ENCODE data around the gene FGF1. TPM values are rescaled to one million over a fixed set of nuclear protein-coding genes. Genes with fewer than 3 reads are reported as not detected.

The FGF1 gene
- total and polyA plus RNA-seq, 2 of the 4 experiments (the other 2 are of a cell fraction): 7.6 to 7.7 TPM

DNA sequence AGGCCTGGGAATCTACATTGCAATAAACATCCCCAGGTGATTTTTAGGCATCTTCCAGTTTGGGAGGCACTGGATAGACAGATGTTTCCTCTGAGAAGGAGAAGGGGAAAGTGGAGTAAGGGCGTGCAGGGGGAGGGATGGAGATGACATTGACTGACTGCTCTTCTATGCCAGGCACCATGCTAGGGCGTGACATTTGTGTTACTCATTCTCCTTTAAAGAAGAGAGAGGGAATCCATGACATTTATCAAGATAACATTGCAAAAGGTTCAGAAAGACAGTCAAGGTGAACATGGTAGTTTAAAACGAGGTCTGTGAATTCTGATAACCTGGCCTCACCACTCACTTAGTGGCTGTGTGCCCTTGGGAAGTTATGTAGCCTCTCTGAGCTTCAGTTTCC lies 35.8 kb downstream of the FGF1 start:
- H3K14ac ChIP-seq (replicated peaks; ENCODE audit: low read depth, low read length): no peak overlapping the region
- H3K9ac ChIP-seq (ENCODE audit: low read depth, low read length): no peak overlapping the region
- no TSS peak for BruUV-seq (replicated peaks)
- H2BK120ac ChIP-seq (ENCODE audit: low read depth, low read length): no peak overlapping the region
- CTCF ChIA-PET: no interaction called here
- no peak overlapping the region for H3K23ac ChIP-seq (ENCODE audit: low read depth, low read length)
- H3K27me3 ChIP-seq (ENCODE audit: control insufficient read depth, insufficient read depth, low read length): no peaks in the 10 kb centered on the region
- peaks cover 5% of the 10 kb centered on the region for H3K4me1 ChIP-seq (ENCODE audit: control insufficient read depth, insufficient read depth, low read length)
- no peak overlapping the region for H4K91ac ChIP-seq (ENCODE audit: insufficient read depth, low read depth, low read length)
- no peak overlapping the region for H4K5ac ChIP-seq (ENCODE audit: low read depth, low read length)
- no peaks in the 10 kb centered on the region for H3K9me3 ChIP-seq (ENCODE audit: control insufficient read depth, insufficient read depth, low read length)
- dilution Hi-C loops (cut with HindIII; ENCODE audit: low sequenced_read_pairs, unreplicated experiment): no loop called here
- intact Hi-C loops (cut with micrococcal nuclease): no loop called here
- H3K18ac ChIP-seq (ENCODE audit: low read depth, low read length): no peak overlapping the region
- no peak overlapping the region for H2BK5ac ChIP-seq (ENCODE audit: low read depth, low read length, poor library complexity, severe bottlenecking)
- no peak overlapping the region for H4K8ac ChIP-seq (ENCODE audit: low read depth in 2 of 2, low read length in 2 of 2)
- no peak overlapping the region for H3K4me2 ChIP-seq (ENCODE audit: low read depth, low read length)
- H3K4me3 ChIP-seq (ENCODE audit: insufficient read depth, low read depth, low read length): no peak overlapping the region
- ATAC-seq (ENCODE audit: low read depth) (no peak), DNase-seq (no peak)
- H2BK20ac ChIP-seq (ENCODE audit: low read depth, low read length): no peak overlapping the region
- POLR2A ChIA-PET (ENCODE audit: unreplicated experiment): no interaction called here
- no peak overlapping the region for H3K56ac ChIP-seq (ENCODE audit: extremely low read depth, insufficient read depth, low read length)
- no peaks in the 10 kb centered on the region for H3K36me3 ChIP-seq (ENCODE audit: control insufficient read depth, insufficient read depth, low read length)
- peaks cover 7% of the 10 kb centered on the region for H3K9me1 ChIP-seq (ENCODE audit: insufficient read depth, low read length)
- no peaks in the 10 kb centered on the region for H4K20me1 ChIP-seq (ENCODE audit: insufficient read depth, low read length)
- H3K4ac ChIP-seq (ENCODE audit: low read depth, low read length): no peak overlapping the region
- no peaks in the 10 kb centered on the region for H3K79me1 ChIP-seq (ENCODE audit: low read depth in 1 of 2, low read length in 2 of 2)
- TF ChIP-seq NFE2L2 (IDR thresholded peaks at IDR 0.05; ENCODE audit: low read depth, low read length) (no peak), MXI1 (IDR thresholded peaks at IDR 0.05; ENCODE audit: borderline replicate concordance, low read depth, low read length) (no peak), CHD1 (IDR thresholded peaks at IDR 0.05; ENCODE audit: low read depth, low read length) (no peak), FOS (IDR thresholded peaks at IDR 0.05; ENCODE audit: low read depth, low read length) (no peak), CEBPB (IDR thresholded peaks at IDR 0.05; ENCODE audit: low read depth, low read length) (no peak), MAFK (IDR thresholded peaks at IDR 0.05; ENCODE audit: low read depth, low read length) (no peak), SMC3 (IDR thresholded peaks at IDR 0.05; ENCODE audit: low read depth, low read length) (no peak), BHLHE40 (IDR thresholded peaks at IDR 0.05; ENCODE audit: low read depth, low read length) (no peak), MAZ (IDR thresholded peaks at IDR 0.05; ENCODE audit: borderline replicate concordance, low read depth, low read length) (no peak), RFX5 (IDR thresholded peaks at IDR 0.05; ENCODE audit: low read depth, low read length) (no peak), RCOR1 (IDR thresholded peaks at IDR 0.05; ENCODE audit: insufficient replicate concordance, low read length) (no peak), POLR2A (IDR thresholded peaks at IDR 0.05; ENCODE audit: low read depth, low read length) (no peak), RAD21 (IDR thresholded peaks at IDR 0.05; ENCODE audit: low read length) (no peak)
- TF ChIP-seq, protein P1, sequence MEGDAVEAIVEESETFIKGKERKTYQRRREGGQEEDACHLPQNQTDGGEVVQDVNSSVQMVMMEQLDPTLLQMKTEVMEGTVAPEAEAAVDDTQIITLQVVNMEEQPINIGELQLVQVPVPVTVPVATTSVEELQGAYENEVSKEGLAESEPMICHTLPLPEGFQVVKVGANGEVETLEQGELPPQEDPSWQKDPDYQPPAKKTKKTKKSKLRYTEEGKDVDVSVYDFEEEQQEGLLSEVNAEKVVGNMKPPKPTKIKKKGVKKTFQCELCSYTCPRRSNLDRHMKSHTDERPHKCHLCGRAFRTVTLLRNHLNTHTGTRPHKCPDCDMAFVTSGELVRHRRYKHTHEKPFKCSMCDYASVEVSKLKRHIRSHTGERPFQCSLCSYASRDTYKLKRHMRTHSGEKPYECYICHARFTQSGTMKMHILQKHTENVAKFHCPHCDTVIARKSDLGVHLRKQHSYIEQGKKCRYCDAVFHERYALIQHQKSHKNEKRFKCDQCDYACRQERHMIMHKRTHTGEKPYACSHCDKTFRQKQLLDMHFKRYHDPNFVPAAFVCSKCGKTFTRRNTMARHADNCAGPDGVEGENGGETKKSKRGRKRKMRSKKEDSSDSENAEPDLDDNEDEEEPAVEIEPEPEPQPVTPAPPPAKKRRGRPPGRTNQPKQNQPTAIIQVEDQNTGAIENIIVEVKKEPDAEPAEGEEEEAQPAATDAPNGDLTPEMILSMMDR (conservative IDR thresholded peaks at IDR 0.05; ENCODE audit: low read depth, low read length): no peak
- TF ChIP-seq, protein P2, sequence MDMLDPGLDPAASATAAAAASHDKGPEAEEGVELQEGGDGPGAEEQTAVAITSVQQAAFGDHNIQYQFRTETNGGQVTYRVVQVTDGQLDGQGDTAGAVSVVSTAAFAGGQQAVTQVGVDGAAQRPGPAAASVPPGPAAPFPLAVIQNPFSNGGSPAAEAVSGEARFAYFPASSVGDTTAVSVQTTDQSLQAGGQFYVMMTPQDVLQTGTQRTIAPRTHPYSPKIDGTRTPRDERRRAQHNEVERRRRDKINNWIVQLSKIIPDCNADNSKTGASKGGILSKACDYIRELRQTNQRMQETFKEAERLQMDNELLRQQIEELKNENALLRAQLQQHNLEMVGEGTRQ (IDR thresholded peaks at IDR 0.05; ENCODE audit: low read depth, low read length): no peak
- TF ChIP-seq, protein P3, sequence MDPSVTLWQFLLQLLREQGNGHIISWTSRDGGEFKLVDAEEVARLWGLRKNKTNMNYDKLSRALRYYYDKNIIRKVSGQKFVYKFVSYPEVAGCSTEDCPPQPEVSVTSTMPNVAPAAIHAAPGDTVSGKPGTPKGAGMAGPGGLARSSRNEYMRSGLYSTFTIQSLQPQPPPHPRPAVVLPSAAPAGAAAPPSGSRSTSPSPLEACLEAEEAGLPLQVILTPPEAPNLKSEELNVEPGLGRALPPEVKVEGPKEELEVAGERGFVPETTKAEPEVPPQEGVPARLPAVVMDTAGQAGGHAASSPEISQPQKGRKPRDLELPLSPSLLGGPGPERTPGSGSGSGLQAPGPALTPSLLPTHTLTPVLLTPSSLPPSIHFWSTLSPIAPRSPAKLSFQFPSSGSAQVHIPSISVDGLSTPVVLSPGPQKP (IDR thresholded peaks at IDR 0.05; ENCODE audit: borderline replicate concordance, low read depth, low read length): no peak
- no peak overlapping the region for H2BK15ac ChIP-seq (ENCODE audit: low read depth, low read length)
- no CpG with 5 or more reads among the region's 3 CpGs for WGBS, 2 experiments (ENCODE audit: extremely low coverage in 2 of 2, insufficient read length in 1 of 2)
- H2AK5ac ChIP-seq (ENCODE audit: low read depth, low read length): no peak overlapping the region
- H2AFZ ChIP-seq (replicated peaks; ENCODE audit: low read length, poor library complexity): no peak overlapping the region
- H3K27ac ChIP-seq (ENCODE audit: insufficient read depth, low read length): no peak overlapping the region
- in situ Hi-C loops (cut with MboI; ENCODE audit: low sequenced_read_pairs): no loop called here
- no peak overlapping the region for H2AK9ac ChIP-seq (replicated peaks; ENCODE audit: low read depth, low read length, poor library complexity)
